WTC11 (cell line): ENCODE data around the gene MEAK7. TPM values are rescaled to one million over a fixed set of nuclear protein-coding genes. Genes with fewer than 3 reads are reported as not detected.

Source experiments
- ATAC-seq: fragments of 200-7000 bp; cut with Tn5 transposase; 2 replicates; pipeline ENCODE4 v1.10.0; 2021; ENCODE audit warnings: mild to moderate bottlenecking, moderate library complexity
- CTCF ChIA-PET: fragments of 300-600 bp; sonication (Branson Sonifier 250); formaldehyde crosslinking; loops from one replicate; lab custom pipeline; 2021; ENCODE audit warnings: antibody characterized with exemption; lab: Charles Lee
- POLR2A ChIA-PET: fragments of 350-600 bp; sonication (Branson Sonifier 250); formaldehyde crosslinking; loops from one replicate; lab custom pipeline; 2021; ENCODE audit warnings: antibody characterized with exemption; lab: Charles Lee
- DNase-seq: peaks from one replicate; pipeline ENCODE4 v3.0.0; 2021; ENCODE audit warnings: low spot score
- H3K27ac Mint-ChIP-seq: 2 replicates; pipeline ENCODE4 v1.8.0; 2021; ENCODE audit warnings: mixed read lengths
- H3K27me3 Mint-ChIP-seq: 2 replicates; pipeline ENCODE4 v1.8.0; 2021; ENCODE audit warnings: low read depth, mild to moderate bottlenecking, moderate library complexity, mixed read lengths
- H3K36me3 Mint-ChIP-seq: 2 replicates; pipeline ENCODE4 v1.8.0; 2021; ENCODE audit warnings: mixed read lengths
- H3K4me1 Mint-ChIP-seq: 2 replicates; pipeline ENCODE4 v1.8.0; 2022; ENCODE audit warnings: mixed read lengths
- H3K4me3 Mint-ChIP-seq: 2 replicates; pipeline ENCODE4 v1.8.0; 2021; ENCODE audit warnings: mild to moderate bottlenecking, moderate library complexity, mixed read lengths
- H3K9me3 Mint-ChIP-seq: 2 replicates; pipeline ENCODE4 v1.8.0; 2021; ENCODE audit warnings: mixed read lengths
- AR ChIP-seq: fragments of 250-450 bp; sonication (Bioruptor Pico); IDR thresholded peaks from 2 replicates; pipeline ENCODE4 v1.9.0; 2021; ENCODE audit warnings: mild to moderate bottlenecking
- CDX4 ChIP-seq: fragments of 250-450 bp; sonication (Bioruptor Pico); IDR thresholded peaks from 2 replicates; pipeline ENCODE4 v1.9.0; 2021; ENCODE audit warnings: moderate library complexity, mild to moderate bottlenecking, inconsistent platforms, borderline replicate concordance
- E2F4 ChIP-seq: sonication (generic); formaldehyde crosslinking; IDR thresholded peaks from 2 replicates; pipeline ENCODE4 v1.8.1; 2022; ENCODE audit warnings: low read depth, mild to moderate bottlenecking, moderate library complexity, missing genetic modification reagents, borderline replicate concordance
- EMX1 ChIP-seq: fragments of 250-450 bp; sonication (Bioruptor Pico); IDR thresholded peaks from 2 replicates; pipeline ENCODE4 v1.8.0; 2021; ENCODE audit warnings: mild to moderate bottlenecking
- GABPB1 ChIP-seq: sonication (generic); formaldehyde crosslinking; IDR thresholded peaks from 2 replicates; pipeline ENCODE4 v1.8.1; 2023; ENCODE audit warnings: mild to moderate bottlenecking, missing genetic modification reagents
- GTF2I ChIP-seq: fragments of 250-450 bp; sonication (Bioruptor Pico); conservative IDR thresholded peaks from 2 replicates; pipeline ENCODE4 v1.4.0; 2021; ENCODE audit warnings: mild to moderate bottlenecking
- MXD4 ChIP-seq: fragments of 250-450 bp; sonication (Bioruptor Pico); IDR thresholded peaks from 2 replicates; pipeline ENCODE4 v1.8.0; 2021; ENCODE audit warnings: mild to moderate bottlenecking, moderate library complexity, borderline replicate concordance
- RELA ChIP-seq: sonication (generic); formaldehyde crosslinking; IDR thresholded peaks from 2 replicates; pipeline ENCODE4 v1.8.1; 2022; ENCODE audit warnings: missing genetic modification reagents, mild to moderate bottlenecking, borderline replicate concordance
- SP1 ChIP-seq: sonication (generic); formaldehyde crosslinking; conservative IDR thresholded peaks from 2 replicates; pipeline ENCODE4 v1.8.1; 2022; ENCODE audit warnings: missing genetic modification reagents
- ZNF232 ChIP-seq: sonication (generic); formaldehyde crosslinking; IDR thresholded peaks from 2 replicates; pipeline ENCODE4 v1.8.0; 2022; ENCODE audit warnings: mild to moderate bottlenecking, missing genetic modification reagents
- ZNF281 ChIP-seq: sonication (generic); formaldehyde crosslinking; IDR thresholded peaks from 2 replicates; pipeline ENCODE4 v1.8.0; 2023; ENCODE audit warnings: mild to moderate bottlenecking, missing genetic modification reagents
- ZNF396 ChIP-seq: fragments of 250-450 bp; sonication (Bioruptor Pico); IDR thresholded peaks from 2 replicates; pipeline ENCODE4 v1.8.0; 2021; ENCODE audit warnings: mild to moderate bottlenecking, moderate library complexity, borderline replicate concordance
- ZNF671 ChIP-seq: fragments of 250-450 bp; sonication (Bioruptor Pico); IDR thresholded peaks from 2 replicates; pipeline ENCODE4 v1.8.0; 2021; ENCODE audit warnings: mild to moderate bottlenecking
- total RNA-seq: library from RNA; stranded (reverse); gene quantifications from 3 replicates; pipeline ENCODE4 v1.2.3, GENCODE V29; 2021
- TF ChIP-seq, protein P1 (sequence below): sonication (generic); formaldehyde crosslinking; IDR thresholded peaks from 2 replicates; pipeline ENCODE4 v1.8.0; 2022; ENCODE audit warnings: mild to moderate bottlenecking, missing genetic modification reagents
- TF ChIP-seq, protein P2 (sequence below): fragments of 250-450 bp; sonication (Bioruptor Pico); conservative IDR thresholded peaks from 2 replicates; pipeline ENCODE4 v1.9.0; 2021; ENCODE audit warnings: mild to moderate bottlenecking
- TF ChIP-seq, protein P3 (sequence below): fragments of 250-450 bp; sonication (Bioruptor Pico); IDR thresholded peaks from 2 replicates; pipeline ENCODE4 v1.9.0; 2021; ENCODE audit warnings: mild to moderate bottlenecking, borderline replicate concordance

MEAK7 gene
- total RNA-seq, 1 experiment from 2014 or later, result 14.4 TPM

GRCh38 chr16:84553873-84554399, 49.5 kb upstream of the MEAK7 start:
- ATAC-seq, result no peak
- Mint-ChIP-seq H3K4me3 (no peak overlapping the region), H3K27ac (no peak overlapping the region), H3K9me3 (no peaks in the 10 kb centered on the region), H3K36me3 (no peaks in the 10 kb centered on the region), H3K4me1 (peaks cover 44% of the 10 kb centered on the region), H3K27me3 (no peaks in the 10 kb centered on the region)
- POLR2A ChIA-PET, result no interaction called here
- no peak for DNase-seq
- TF ChIP-seq CDX4 (CRISPR knock-in tag), result no peak
- TF ChIP-seq, protein P1, sequence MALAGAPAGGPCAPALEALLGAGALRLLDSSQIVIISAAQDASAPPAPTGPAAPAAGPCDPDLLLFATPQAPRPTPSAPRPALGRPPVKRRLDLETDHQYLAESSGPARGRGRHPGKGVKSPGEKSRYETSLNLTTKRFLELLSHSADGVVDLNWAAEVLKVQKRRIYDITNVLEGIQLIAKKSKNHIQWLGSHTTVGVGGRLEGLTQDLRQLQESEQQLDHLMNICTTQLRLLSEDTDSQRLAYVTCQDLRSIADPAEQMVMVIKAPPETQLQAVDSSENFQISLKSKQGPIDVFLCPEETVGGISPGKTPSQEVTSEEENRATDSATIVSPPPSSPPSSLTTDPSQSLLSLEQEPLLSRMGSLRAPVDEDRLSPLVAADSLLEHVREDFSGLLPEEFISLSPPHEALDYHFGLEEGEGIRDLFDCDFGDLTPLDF (CRISPR knock-in tag), result no peak
- no peak for TF ChIP-seq GTF2I (CRISPR knock-in tag)
- TF ChIP-seq EMX1 (CRISPR knock-in tag), result no peak
- TF ChIP-seq, protein P2, sequence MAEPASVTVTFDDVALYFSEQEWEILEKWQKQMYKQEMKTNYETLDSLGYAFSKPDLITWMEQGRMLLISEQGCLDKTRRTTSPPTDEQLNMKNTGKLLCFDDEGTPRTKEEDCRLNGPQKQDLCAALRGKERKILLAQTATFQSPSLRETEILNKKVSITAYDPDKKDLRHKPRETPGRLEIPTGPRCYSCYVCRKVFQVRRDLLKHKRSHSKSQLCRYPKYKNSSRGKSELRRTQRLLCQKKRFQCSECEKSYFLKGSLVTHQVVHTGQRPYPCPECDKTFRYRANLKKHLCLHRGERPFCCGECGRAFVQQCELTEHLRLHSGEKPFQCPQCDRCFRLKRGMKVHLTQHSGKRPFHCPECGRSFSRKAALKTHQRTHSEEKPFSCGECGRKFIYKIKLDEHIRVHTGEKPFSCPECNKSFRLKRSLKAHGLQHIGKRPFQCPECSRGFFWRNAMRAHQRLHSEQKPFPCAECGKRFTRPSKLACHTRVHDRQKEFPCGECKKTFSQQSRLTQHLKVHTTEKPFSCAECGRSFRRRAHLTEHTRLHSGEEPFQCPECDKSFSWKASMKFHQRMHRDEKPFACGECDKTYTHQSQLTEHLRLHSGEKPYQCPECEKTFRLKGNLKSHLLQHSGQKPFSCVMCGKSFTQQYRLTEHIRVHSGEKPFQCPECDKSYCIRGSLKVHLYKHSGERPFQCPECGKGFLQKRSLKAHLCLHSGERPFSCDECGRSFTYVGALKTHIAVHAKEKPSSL (CRISPR knock-in tag), result no peak
- TF ChIP-seq RELA, result no peak
- no peak for TF ChIP-seq E2F4
- no peak for TF ChIP-seq GABPB1
- no peak for TF ChIP-seq AR (CRISPR knock-in tag)
- CTCF ChIA-PET, result interaction anchor here (0.7 to 1.6 kb wide), 3 partner anchors 13 to 47 kb away, joined by 3 to 10 read pairs (median 3); no protein-coding TSS in a partner anchor

DNA sequence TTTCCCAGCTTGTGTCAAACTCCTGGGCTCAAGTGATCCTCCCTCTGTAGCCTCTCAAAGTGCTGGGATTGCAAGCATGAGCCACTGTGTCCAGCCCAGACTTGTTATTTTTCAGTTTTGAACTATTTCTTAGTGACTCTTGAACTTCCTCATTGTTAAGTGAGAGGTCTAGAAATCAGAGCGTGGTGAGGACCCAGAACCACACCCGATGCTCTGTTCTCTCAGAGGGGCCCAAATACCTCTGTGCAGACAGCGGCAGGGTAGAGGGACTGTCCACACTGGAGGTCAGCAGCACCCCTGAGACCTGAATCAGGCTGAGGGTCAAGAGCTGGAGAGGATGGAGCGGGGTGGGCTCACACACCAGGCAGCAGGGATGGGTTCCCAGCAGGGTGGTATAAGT, 47.7 kb upstream of the MEAK7 start:
- H3K4me3 Mint-ChIP-seq, result no peak overlapping the region
- H3K27ac Mint-ChIP-seq, result no peak overlapping the region
- H3K36me3 Mint-ChIP-seq, result no peaks in the 10 kb centered on the region
- H3K27me3 Mint-ChIP-seq, result no peaks in the 10 kb centered on the region
- peaks cover 37% of the 10 kb centered on the region for H3K4me1 Mint-ChIP-seq
- DNase-seq (no peak), ATAC-seq (no peak)
- ChIA-PET POLR2A (interaction anchor here (0.7 kb wide), 2 partner anchors 195 to 373 kb away, joined by 3 to 4 read pairs; no protein-coding TSS in a partner anchor), CTCF (interaction anchor here (0.8 to 1.2 kb wide), 2 partner anchors 41 to 400 kb away, joined by 3 read pairs; no protein-coding TSS in a partner anchor)
- H3K9me3 Mint-ChIP-seq, result no peaks in the 10 kb centered on the region
- TF ChIP-seq ZNF396 (CRISPR knock-in tag) (no peak), ZNF281 (no peak), ZNF232 (no peak), ZNF671 (CRISPR knock-in tag) (no peak), SP1 (CRISPR knock-in tag) (no peak), MXD4 (CRISPR knock-in tag) (no peak)
- TF ChIP-seq, protein P2 (CRISPR knock-in tag), result no peak
- TF ChIP-seq, protein P3, sequence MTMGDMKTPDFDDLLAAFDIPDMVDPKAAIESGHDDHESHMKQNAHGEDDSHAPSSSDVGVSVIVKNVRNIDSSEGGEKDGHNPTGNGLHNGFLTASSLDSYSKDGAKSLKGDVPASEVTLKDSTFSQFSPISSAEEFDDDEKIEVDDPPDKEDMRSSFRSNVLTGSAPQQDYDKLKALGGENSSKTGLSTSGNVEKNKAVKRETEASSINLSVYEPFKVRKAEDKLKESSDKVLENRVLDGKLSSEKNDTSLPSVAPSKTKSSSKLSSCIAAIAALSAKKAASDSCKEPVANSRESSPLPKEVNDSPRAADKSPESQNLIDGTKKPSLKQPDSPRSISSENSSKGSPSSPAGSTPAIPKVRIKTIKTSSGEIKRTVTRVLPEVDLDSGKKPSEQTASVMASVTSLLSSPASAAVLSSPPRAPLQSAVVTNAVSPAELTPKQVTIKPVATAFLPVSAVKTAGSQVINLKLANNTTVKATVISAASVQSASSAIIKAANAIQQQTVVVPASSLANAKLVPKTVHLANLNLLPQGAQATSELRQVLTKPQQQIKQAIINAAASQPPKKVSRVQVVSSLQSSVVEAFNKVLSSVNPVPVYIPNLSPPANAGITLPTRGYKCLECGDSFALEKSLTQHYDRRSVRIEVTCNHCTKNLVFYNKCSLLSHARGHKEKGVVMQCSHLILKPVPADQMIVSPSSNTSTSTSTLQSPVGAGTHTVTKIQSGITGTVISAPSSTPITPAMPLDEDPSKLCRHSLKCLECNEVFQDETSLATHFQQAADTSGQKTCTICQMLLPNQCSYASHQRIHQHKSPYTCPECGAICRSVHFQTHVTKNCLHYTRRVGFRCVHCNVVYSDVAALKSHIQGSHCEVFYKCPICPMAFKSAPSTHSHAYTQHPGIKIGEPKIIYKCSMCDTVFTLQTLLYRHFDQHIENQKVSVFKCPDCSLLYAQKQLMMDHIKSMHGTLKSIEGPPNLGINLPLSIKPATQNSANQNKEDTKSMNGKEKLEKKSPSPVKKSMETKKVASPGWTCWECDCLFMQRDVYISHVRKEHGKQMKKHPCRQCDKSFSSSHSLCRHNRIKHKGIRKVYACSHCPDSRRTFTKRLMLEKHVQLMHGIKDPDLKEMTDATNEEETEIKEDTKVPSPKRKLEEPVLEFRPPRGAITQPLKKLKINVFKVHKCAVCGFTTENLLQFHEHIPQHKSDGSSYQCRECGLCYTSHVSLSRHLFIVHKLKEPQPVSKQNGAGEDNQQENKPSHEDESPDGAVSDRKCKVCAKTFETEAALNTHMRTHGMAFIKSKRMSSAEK (CRISPR knock-in tag), result no peak
